ENCODE results near the gene SLC66A2. TPM values are rescaled to one million over a fixed set of nuclear protein-coding genes. Genes with fewer than 3 reads are reported as not detected.
A peak's percentile ranks its signal among the peaks of the same experiment; 100 is the strongest.

SLC66A2 gene
- total and polyA plus RNA-seq, 2 experiments from 2014 or later, result 33.1 to 67.0 TPM

- 87 to 91% methylated on average over 54 to 67 of the region's 70 CpGs for WGBS, 2 experiments (ENCODE audit: low coverage in 1 of 2, low lambda C conversion rate in 2 of 2, missing lambda C conversion rate in 2 of 2)
- peaks cover 2% of the 10 kb centered on the region for H3K9me3 ChIP-seq (ENCODE audit: low read depth)
- no peaks in the 10 kb centered on the region for H3K4me1 ChIP-seq (ENCODE audit: insufficient read depth)
- no peaks in the 10 kb centered on the region for H3K79me2 ChIP-seq (ENCODE audit: insufficient read depth)
- in situ Hi-C loops (cut with MboI), result no loop called here
- H3K4me2 ChIP-seq (ENCODE audit: unreplicated experiment), result no peak overlapping the region
- H3K9me2 ChIP-seq (ENCODE audit: insufficient read depth), result no peaks in the 10 kb centered on the region
- H3K27ac ChIP-seq, result no peak overlapping the region
- no peaks in the 10 kb centered on the region for H3K36me3 ChIP-seq (ENCODE audit: low read depth)
- H3K27me3 ChIP-seq (replicated peaks; ENCODE audit: insufficient read depth), result no peaks in the 10 kb centered on the region
- H4K20me1 ChIP-seq (ENCODE audit: insufficient read depth), result no peaks in the 10 kb centered on the region
- H3K9ac ChIP-seq, result no peak overlapping the region
- DNase-seq, result no peak
- peaks cover 29% of the 10 kb centered on the region for H3F3A ChIP-seq (ENCODE audit: insufficient read depth)
- no peak overlapping the region for H2AFZ ChIP-seq
- TF ChIP-seq EZH2 (IDR thresholded peaks at IDR 0.05; ENCODE audit: insufficient read depth, poor library complexity, severe bottlenecking) (no peak), EZH2phosphoT487 (IDR thresholded peaks at IDR 0.05; ENCODE audit: insufficient read depth, low read depth) (no peak)
- H3K4me3 ChIP-seq, result no peak overlapping the region
Observed at GRCh38 chr18:79898952-79899608, 52.4 kb downstream of the SLC66A2 start.

- Histone ChIP-seq H3K4me2 (ENCODE audit: unreplicated experiment) (no peak overlapping the region), H3K27me3 (replicated peaks; ENCODE audit: insufficient read depth) (no peaks in the 10 kb centered on the region), H3K9me2 (ENCODE audit: insufficient read depth) (no peaks in the 10 kb centered on the region), H3K36me3 (ENCODE audit: low read depth) (no peaks in the 10 kb centered on the region), H3K9me3 (ENCODE audit: low read depth) (peaks cover 2% of the 10 kb centered on the region), H3K4me3 (no peak overlapping the region), H3K9ac (no peak overlapping the region), H3K4me1 (ENCODE audit: insufficient read depth) (no peaks in the 10 kb centered on the region), H4K20me1 (ENCODE audit: insufficient read depth) (no peaks in the 10 kb centered on the region), H3K27ac (no peak overlapping the region), H3K79me2 (ENCODE audit: insufficient read depth) (no peaks in the 10 kb centered on the region), H3F3A (ENCODE audit: insufficient read depth) (peaks cover 29% of the 10 kb centered on the region), H2AFZ (no peak overlapping the region)
- TF ChIP-seq EZH2phosphoT487 (IDR thresholded peaks at IDR 0.05; ENCODE audit: insufficient read depth, low read depth) (no peak), EZH2 (IDR thresholded peaks at IDR 0.05; ENCODE audit: insufficient read depth, poor library complexity, severe bottlenecking) (no peak)
- DNase-seq, result no peak
- 97 to 98% methylated on average over 14 to 15 of the region's 15 CpGs for WGBS, 2 experiments (ENCODE audit: low coverage in 1 of 2, low lambda C conversion rate in 2 of 2, missing lambda C conversion rate in 2 of 2)
- in situ Hi-C loops (cut with MboI), result no loop called here
Observed at GRCh38 chr18:79897940-79898625, 53.4 kb downstream of the SLC66A2 start.

- no peaks in the 10 kb centered on the region for H3K36me3 ChIP-seq (ENCODE audit: low read depth)
- DNase-seq, result peak; percentile 22
- no peaks in the 10 kb centered on the region for H3K27me3 ChIP-seq (replicated peaks; ENCODE audit: insufficient read depth)
- no peak overlapping the region for H3K4me3 ChIP-seq
- 65 to 67% methylated on average over 3 of the region's 3 CpGs for WGBS, 2 experiments (ENCODE audit: low coverage in 1 of 2, low lambda C conversion rate in 2 of 2, missing lambda C conversion rate in 2 of 2)
- H2AFZ ChIP-seq, result no peak overlapping the region
- H3K27ac ChIP-seq, result no peak overlapping the region
- no peak for TF ChIP-seq EZH2 (IDR thresholded peaks at IDR 0.05; ENCODE audit: insufficient read depth, poor library complexity, severe bottlenecking)
- TF ChIP-seq EZH2phosphoT487 (IDR thresholded peaks at IDR 0.05; ENCODE audit: insufficient read depth, low read depth), result no peak
- peaks cover 2% of the 10 kb centered on the region for H3K9me3 ChIP-seq (ENCODE audit: low read depth)
- H3F3A ChIP-seq (ENCODE audit: insufficient read depth), result peaks cover 29% of the 10 kb centered on the region
- in situ Hi-C loops (cut with MboI), result no loop called here
- H3K4me1 ChIP-seq (ENCODE audit: insufficient read depth), result no peaks in the 10 kb centered on the region
- H4K20me1 ChIP-seq (ENCODE audit: insufficient read depth), result no peaks in the 10 kb centered on the region
- no peaks in the 10 kb centered on the region for H3K79me2 ChIP-seq (ENCODE audit: insufficient read depth)
- no peaks in the 10 kb centered on the region for H3K9me2 ChIP-seq (ENCODE audit: insufficient read depth)
- no peak overlapping the region for H3K4me2 ChIP-seq (ENCODE audit: unreplicated experiment)
- no peak overlapping the region for H3K9ac ChIP-seq
Observed at GRCh38 chr18:79896738-79897137, 54.7 kb downstream of the SLC66A2 start.

GRCh38 chr18:79890674-79891073 is 60.8 kb downstream of the SLC66A2 start:
- no peaks in the 10 kb centered on the region for H3K27me3 ChIP-seq (replicated peaks; ENCODE audit: insufficient read depth)
- H3K36me3 ChIP-seq (ENCODE audit: low read depth), result no peaks in the 10 kb centered on the region
- no peak overlapping the region for H3K4me2 ChIP-seq (ENCODE audit: unreplicated experiment)
- H3K27ac ChIP-seq, result no peak overlapping the region
- no peak for DNase-seq
- no peaks in the 10 kb centered on the region for H3K79me2 ChIP-seq (ENCODE audit: insufficient read depth)
- H3K9me3 ChIP-seq (ENCODE audit: low read depth), result no peaks in the 10 kb centered on the region
- in situ Hi-C loops (cut with MboI), result no loop called here
- peaks cover 11% of the 10 kb centered on the region for H3F3A ChIP-seq (ENCODE audit: insufficient read depth)
- H3K4me1 ChIP-seq (ENCODE audit: insufficient read depth), result no peaks in the 10 kb centered on the region
- H2AFZ ChIP-seq, result no peak overlapping the region
- H3K9me2 ChIP-seq (ENCODE audit: insufficient read depth), result no peaks in the 10 kb centered on the region
- 77 to 79% methylated on average over 5 of the region's 5 CpGs for WGBS, 2 experiments (ENCODE audit: low coverage in 1 of 2, low lambda C conversion rate in 2 of 2, missing lambda C conversion rate in 2 of 2)
- no peaks in the 10 kb centered on the region for H4K20me1 ChIP-seq (ENCODE audit: insufficient read depth)
- no peak overlapping the region for H3K4me3 ChIP-seq
- no peak for TF ChIP-seq EZH2phosphoT487 (IDR thresholded peaks at IDR 0.05; ENCODE audit: insufficient read depth, low read depth)
- no peak overlapping the region for H3K9ac ChIP-seq

Data from GM23248 (cell line).